Prostate gland (tissue), 2 donors: ENCODE data around the gene WDR62.

Source experiments
- POLR2A ChIP-seq: fragments of 450-650 bp; IDR thresholded peaks from one replicate; pipeline ENCODE4 v1.6.1; 2016; ENCODE audit warnings: antibody characterized with exemption, mild to moderate bottlenecking
- TF ChIP-seq, protein P1 (sequence below), 4 experiments: fragments of 200-600 bp in 2 of 4; fragments of 450-650 bp in 2 of 4; sonication (generic) in 2 of 4; IDR thresholded peaks; 1 replicate in 3 of 4; 2 replicates in 1 of 4; pipeline ENCODE4 v1.5.1; 2016 to 2019; ENCODE audit warnings: antibody characterized with exemption in 4 of 4, mild to moderate bottlenecking in 2 of 4, moderate library complexity in 2 of 4

DNA sequence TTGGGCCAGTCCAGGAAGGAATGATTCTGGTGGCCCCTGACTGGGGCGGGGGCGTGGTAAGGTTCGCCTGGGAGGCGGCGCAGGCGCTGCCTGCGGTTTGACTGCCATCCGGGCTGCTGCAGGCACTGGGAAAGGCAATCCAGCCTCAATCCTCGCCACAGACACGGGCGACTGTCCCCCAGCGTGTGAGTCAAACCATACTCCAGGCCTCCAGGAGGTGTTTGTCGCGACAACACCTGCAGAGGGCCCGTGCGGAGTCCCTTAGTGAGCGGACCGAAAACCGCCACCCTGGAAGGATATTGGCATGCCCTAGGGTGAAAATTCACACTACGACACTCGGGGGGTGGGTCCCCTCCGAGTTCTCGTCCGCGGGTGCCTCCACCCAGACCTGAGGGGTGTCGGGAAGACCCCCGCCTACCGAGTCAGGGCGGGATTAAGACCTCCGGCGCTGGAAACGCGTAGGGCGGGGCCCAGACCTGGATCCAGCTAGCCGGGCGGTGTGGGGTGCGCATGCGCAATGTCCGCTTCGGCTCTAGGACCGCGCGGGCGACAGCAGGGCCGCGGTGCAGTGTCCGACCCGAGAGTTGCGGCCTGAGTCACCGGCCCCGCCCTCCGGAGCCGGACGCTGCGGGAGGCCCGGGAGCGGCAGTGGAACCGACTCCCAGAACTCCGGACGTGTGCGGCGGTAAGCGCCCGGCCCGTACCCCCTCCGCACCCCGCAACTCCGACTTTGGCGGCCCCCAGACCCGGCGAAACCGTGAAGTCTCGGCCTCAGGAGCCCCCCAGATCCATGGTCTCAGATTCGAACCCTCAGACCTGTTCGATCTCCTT, 85.0 kb downstream of the WDR62 start, which contains the start of gene CAPNS1:
- TF ChIP-seq, protein P1, sequence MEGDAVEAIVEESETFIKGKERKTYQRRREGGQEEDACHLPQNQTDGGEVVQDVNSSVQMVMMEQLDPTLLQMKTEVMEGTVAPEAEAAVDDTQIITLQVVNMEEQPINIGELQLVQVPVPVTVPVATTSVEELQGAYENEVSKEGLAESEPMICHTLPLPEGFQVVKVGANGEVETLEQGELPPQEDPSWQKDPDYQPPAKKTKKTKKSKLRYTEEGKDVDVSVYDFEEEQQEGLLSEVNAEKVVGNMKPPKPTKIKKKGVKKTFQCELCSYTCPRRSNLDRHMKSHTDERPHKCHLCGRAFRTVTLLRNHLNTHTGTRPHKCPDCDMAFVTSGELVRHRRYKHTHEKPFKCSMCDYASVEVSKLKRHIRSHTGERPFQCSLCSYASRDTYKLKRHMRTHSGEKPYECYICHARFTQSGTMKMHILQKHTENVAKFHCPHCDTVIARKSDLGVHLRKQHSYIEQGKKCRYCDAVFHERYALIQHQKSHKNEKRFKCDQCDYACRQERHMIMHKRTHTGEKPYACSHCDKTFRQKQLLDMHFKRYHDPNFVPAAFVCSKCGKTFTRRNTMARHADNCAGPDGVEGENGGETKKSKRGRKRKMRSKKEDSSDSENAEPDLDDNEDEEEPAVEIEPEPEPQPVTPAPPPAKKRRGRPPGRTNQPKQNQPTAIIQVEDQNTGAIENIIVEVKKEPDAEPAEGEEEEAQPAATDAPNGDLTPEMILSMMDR (IDR thresholded peaks at IDR 0.05) = peak in 1 of 4 experiments; percentile 5
- peak; percentile 98 for TF ChIP-seq POLR2A
